HTERT RPE-1 (cell line): ENCODE data around the gene NAALADL2.
"Not testable (repeated sequence)": the region's sequence is repeated elsewhere in the genome, so short reads cannot be mapped to it uniquely, and the experiment has no call there.

Experiments
- in situ Hi-C: fragments of 300-500 bp; cut with MboI; formaldehyde crosslinking; loops from 4 replicates; pipeline ENCODE4 v1.14.3; 2020; ENCODE audit warnings: low sequenced_read_pairs

The NAALADL2 gene

DNA sequence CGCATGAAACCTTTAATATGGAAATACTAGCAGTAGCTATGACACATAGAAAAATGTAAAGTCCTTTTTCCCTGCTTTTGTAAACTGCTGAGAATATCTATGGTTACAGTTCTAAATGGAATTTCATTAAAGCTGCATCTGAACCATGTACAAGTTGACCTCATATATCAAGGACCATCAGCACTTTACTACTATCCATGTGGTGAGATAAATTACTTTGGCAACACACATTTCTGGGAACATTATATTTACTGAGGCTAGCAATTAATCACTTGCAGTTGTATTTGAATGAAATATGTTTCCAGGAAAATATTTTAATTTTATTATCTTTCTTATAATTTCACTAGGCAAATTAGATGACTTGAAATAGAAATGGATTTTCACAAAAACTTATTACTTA is 545.5 kb downstream of the NAALADL2 start:
- in situ Hi-C loops = no loop called here

DNA sequence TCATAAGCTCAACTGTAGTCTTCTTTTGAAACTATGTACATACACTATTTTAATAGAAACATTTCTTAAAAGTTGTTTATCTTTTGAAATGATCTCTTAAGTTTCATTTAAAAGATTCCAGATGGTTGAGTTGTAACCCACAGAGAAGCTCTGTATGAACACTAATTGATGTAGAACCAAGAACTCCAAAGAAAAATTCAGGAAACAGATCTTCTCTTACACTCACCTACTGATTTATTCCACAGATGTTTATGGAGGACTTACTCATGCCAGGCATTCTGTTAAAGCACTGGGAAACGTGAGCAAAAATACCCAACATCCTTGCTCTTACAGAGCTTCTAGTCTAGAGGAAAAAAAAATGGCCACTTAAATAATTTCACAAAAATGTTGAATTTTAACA is 551.1 kb downstream of the NAALADL2 start:
- in situ Hi-C loops = no loop called here

DNA sequence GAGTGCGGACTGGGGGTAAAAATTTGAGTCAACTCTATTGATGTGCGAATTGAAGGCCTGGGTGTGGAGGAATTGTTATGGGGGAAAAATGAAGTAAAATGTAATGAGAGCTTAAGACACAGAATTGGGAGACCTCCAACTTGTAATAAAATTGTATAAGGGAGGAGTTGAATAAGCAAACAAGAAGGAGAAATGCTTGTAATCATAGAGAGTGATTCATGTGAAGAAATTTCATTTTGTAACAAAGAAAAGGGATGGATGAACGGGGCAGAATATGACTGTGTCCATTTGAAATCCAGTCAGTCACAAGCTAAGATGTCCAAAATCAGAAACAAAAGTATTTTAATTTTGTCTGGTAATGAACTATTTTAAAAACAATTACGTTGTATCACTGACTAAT is 552.3 kb downstream of the NAALADL2 start:
- in situ Hi-C loops = no loop called here

DNA sequence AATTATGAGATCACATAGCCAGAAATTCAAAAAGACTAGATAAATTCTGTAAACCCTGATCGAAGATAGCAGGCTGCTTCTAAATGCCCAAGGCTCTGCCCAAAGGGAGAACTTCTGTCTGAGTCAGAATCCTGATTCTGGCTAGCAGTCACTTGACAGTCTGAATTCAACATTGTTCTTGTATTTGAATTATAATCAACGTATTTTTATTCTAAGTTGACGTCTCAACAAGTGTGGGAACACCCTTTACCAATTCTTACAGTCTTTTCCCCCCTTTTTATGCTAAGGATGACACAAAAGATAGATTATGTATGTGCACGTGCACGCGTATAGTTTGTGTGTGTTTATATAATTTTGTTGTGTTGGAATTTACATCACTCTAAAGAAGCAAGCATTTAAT is 552.8 kb downstream of the NAALADL2 start:
- in situ Hi-C loops = no loop called here

DNA sequence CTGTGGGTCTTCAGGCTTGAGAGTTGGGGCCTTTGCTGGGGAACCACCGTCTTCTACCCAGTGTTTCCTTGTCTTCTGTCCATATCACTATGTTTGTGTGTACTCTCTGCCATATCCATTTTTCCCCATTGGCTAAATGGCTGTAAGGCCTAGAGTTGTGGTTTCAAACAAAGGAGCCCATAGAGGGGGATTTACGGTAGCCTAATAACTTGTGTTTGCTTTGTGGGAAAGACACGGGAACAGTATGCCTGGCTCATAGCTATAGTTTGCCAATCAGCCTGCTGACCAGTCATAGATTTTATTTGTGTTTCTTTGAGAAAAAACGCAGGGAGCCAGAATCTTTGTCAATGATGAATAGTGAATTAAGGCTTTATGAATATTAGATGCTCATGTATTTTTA is 554.8 kb downstream of the NAALADL2 start:
- in situ Hi-C loops = no loop called here

DNA sequence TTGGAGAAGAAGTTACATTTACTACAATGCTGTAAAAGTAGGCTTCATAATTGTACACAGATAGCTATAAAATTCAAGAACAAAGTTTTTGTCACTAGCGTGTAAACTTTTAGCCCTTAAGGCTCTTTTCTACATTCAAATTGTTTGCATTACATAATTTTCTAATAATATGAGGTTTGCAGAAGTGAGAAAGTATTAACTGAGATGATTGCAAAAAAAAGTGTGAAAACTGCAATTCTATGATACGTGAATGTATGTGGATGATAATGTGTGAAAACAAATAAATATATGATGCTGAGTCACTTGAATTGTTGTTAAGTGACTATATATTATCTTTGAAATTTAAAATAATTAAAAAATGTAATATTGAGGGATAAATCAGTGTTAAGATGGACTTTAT is 557.5 kb downstream of the NAALADL2 start:
- in situ Hi-C loops = no loop called here

DNA sequence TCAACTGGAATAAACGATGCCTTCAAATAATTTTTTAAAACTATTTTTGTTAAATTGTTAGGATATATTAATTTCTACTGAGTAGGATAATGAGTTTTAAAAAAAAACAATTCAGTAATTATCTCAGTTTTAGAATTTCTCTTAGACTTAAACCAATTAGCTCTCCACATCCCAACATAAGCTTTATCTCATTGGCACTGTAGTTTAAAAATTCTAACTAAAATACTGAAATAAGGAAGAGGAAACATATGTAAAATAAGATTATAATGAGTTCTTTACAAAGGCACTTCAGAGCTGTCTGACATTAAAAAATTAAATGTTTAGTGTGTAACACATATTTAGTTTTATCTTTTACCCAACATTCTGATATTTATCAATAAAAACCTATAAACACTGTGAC is 558.3 kb downstream of the NAALADL2 start:
- in situ Hi-C loops = no loop called here

DNA sequence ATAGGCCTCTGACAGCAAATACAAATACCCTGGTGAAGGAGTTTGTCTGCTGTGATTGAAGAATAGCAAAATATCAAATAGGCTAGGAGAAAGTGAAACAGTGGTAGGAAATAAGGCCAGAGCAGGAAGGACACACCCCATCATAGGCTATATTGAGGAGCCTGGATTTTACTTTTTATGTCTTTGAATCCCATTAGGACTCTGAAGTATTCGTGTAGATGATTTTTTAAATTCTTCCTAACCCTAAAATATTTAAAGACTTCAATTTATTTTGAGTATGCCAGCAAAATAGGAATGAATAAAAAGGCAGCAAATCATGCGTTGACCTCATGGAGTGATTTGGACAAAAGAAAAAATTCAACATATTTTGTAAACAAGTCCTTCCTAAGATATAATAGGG is 562.8 kb downstream of the NAALADL2 start:
- in situ Hi-C loops = no loop called here

DNA sequence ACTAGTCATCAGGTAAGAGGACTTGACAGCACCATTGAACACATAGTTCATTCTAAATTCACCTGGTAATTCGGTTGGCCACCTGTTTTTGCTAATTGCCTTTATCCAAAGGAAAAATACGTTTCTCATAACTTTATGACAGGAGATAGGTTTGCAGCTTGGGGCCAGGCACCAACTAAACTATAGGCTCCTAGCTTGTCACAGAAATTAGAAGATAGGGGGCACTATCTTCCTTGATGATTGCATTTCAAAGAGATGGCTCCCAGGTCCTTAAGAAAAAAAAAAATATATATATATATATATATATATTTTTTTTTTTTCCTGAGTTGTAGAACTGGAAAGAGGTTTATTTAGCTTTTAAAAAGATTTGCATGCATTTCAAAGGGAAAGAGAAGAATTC is 563.6 kb downstream of the NAALADL2 start:
- in situ Hi-C loops = no loop called here

DNA sequence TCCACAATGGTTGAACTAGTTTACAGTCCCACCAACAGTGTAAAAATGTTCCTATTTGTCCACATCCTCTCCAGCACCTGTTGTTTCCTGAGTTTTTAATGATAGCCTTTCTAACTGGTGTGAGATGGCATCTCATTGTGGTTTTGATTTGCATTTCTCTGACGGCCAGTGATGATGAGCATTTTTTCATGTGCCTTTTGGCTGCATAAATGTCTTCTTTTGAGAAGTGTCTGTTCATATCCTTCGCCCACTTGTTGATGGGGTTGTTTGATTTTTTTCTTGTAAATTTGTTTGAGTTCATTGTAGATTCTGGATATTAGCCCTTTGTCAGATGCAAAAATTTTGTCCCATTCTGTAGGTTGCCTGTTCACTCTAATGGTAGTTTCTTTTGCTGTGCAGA is 564.7 kb downstream of the NAALADL2 start:
- in situ Hi-C loops = not testable (repeated sequence)

DNA sequence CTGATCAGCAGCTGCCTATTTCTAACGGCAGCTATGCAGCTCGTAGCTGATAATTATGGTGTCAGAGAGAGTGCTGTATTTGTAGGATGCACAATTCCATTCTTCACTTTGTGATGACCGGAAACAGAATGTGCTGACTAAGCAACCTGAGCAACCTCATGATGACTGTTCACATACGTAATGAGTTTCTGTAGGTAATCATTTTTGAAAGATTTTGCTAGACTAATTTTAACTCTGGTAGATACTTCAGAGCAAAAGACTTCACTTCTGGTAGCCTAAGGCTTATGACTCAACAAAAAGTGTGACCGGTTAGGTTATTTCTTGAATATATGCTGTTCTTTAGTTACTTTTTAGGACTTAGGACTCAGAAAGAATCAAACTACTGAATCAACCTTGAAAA is 567.7 kb downstream of the NAALADL2 start:
- in situ Hi-C loops = no loop called here

DNA sequence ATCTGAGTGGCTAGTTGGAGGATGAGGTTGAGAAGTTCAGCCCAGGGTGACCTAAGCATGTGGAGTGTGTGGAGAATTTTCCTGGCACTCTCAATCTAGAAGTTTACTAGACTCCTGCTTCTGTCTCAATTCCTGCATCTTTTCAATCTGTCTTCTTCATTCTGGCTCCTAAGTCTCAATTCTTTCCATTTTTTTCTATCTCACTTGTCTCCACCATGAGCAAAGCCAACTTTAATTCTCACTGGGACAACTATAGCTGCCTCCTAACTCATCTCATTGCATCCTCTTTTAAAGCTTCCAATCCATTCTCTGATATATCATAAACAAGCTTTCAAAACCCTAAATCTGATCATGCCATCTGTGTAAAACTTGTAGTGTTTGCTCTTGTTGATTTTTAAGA is 569.3 kb downstream of the NAALADL2 start:
- in situ Hi-C loops = no loop called here

DNA sequence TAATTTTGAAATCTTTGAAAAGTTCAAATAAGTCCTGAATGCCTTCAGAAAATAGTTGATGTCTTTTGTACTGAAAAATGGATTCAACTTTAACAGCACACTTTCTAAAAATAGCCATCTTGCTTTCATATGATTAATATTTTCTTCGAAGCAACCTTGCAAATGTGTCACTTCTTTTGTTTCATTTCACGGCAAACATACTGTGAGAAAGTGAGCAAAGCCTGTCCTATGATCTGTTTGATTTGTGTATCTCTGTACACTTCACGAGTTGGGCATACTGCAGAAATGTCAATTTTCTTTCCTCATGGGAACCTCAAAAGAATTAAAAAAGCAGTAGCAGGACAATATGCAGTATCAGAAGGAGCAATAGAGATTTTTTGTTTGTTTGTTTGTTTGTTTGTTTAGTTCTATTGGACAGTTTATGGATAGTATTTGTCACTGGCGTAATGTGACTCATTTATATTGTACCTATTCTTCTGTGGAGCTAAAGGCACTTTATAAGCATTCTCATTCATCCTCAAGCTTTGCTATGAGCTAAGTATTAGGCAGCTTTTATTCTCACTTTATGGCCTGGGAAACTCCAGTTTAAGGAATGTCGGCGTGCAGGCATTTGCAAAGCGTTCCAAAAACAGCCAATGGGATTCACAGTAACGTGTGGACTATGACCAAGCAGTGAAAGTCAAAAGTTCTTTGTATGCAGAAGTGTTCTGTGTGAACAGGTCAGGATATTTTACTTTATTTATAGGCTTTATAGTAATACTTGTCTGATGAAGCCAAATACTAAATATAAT is 572.0 kb downstream of the NAALADL2 start:
- in situ Hi-C loops = no loop called here

DNA sequence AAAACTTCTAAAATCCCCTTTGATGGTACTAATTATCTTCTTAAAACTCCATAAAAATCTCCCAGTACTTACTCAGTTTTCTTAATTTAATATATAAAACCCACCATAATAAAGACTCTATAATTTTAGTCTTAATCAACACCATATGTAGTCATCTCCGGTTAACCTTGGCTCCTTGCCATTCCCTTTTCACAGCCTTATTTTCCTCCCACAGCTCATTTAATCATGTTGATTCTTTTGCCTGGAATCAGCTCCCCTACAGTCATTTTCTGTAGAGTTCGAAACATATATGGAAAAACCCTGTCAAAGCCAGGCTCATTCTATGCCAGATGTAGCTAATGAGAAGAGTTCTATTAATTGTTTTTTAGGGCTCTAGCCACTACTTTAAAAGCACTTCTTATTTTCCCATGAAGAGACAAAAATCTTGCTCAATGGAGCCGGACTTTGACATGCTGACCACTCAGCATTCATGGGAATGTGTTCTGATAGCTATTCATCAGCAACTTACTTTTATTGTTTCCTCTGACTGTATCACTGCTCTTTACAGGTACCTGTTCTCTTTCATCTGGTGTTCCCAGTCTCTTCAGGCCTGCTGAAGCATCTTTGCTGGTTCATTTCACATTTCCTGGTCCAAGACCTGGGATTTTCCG is 573.4 kb downstream of the NAALADL2 start:
- in situ Hi-C loops = no loop called here

DNA sequence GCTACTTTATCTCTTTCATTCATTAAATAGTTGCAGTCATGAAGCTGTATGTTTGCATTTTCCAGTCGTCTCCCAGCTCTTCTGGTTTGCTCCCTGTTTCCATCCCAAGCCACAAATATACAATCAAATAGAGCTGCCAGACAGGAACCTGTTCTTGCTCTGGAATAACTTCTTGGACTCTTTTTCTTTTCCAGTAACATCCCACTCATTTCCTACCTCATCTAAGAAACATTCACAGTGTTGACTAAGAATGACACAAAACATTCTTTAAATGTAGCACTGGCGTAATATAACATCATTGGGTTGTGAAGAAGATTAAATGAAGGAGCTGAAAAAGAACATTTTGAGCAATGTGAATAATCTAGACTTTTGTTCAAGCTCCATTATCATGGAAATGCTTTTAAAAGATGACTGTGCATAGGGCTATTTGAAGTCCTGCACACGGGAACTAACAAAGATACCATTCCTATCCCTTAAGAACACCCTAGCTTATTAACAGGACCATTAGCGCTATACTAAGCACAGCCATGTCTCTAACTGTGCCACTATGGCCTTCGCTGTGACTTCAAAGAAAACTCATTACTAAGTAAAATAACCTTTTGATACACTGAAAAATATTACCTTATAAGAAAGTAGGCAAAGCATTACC is 574.0 kb downstream of the NAALADL2 start:
- in situ Hi-C loops = no loop called here

DNA sequence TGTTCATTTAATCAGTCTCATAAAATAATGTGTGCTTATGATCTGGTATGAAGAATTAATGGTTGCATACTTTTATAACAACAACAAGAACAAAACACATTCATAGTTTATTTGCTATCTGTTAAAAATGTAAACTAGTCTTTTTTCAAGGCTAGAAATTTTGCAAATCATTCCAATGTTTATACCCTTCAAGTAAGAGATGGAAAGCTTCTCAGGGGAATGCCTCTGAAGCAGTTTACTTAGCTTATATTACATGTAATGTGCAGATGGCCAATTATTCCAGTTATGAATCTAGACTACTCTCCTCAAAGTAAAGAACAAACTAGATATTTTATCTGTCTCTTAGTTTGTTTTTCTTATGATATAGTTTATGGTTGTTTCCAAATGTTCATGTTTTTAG is 575.4 kb downstream of the NAALADL2 start:
- in situ Hi-C loops = no loop called here

DNA sequence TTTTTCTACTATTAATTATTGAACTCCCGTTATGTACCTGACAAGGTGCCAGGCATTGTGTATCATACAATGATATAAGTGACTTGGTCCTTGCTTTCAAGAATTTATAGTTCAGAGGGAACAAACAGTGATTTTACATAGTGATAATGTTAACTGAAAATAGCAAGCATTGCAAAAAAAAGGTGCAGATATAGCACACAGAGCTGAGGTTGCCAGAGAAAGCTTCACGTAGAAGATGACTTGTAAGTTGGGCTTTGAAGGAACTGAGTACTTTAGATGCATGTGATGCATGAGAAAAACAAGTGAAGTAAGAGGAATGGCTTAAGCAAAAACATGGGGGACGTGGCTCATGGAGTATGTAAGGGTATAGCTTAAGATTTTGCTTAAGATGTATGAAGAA is 584.5 kb downstream of the NAALADL2 start:
- in situ Hi-C loops = no loop called here

DNA sequence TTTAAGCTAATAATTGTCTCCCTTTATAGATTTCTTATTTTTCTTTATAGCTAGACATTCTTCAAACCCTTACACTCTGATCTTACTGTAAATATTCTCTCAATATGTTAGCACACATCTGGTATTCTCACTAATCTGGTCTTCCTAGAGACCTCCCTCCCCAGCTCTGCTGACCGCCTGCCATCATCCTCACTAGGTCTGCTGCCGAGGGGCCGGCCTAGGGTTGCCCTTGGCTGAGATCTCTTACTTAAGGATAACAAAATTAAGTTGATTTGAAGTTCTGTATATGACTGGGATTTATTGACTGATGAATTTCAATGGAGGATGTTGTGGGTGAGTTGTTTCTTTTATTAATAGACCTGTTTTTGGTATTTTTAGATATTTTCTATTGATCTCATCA is 586.6 kb downstream of the NAALADL2 start:
- in situ Hi-C loops = no loop called here

DNA sequence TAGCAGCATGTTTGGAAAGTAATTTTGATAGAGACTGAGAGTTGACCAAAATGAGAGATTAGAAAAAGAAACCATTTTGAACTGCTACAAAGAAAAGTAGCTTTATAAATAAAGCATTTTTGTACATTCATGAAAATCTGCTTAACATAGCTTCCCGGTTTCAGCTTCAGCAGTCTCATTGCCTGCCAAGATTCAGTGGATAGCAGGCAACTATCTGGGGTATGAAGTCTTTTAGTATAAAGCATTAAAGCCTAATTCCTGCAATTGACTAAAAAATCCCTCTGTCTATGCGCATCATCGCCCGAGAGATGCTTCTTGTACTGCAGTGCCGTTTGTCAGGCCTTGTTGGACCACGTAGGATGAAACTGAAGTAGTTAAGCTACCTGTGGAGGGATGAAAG is 588.4 kb downstream of the NAALADL2 start:
- in situ Hi-C loops = no loop called here

DNA sequence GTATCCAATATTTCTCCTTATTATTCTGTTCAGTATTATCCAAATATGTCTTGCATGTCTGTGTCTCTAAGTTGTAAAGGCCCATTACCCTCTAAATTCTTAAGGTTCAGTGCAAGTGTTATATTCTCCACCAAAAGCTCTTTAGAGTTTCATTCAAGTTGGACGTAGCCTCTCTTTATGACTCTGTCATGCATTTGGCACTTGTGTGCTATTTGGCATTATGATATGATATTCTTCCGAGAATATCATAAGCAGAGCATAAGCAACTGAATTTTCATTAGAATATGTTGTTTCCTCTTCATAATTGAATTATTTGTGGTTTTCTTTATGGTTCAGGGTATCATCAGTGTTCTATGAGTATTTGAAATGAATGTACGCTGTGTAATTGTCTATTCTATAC is 594.2 kb downstream of the NAALADL2 start:
- in situ Hi-C loops = no loop called here

DNA sequence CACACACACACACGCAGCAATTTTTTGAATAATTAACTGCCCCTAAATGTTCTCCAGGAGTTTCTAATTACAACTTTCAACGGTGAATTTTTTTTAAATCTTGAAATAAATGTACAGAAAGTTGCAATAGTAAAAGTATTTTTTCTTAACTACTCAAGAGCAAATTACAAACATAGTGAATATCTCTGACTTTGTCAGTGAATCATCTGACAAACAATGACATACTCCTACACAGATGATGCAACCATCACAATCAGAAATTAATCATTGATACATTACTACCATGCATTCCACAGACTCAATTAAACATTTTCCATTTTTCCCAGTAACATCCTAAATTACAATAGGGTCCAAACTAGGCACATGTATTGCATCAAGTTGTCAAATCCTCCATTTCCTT is 597.3 kb downstream of the NAALADL2 start:
- in situ Hi-C loops = no loop called here

DNA sequence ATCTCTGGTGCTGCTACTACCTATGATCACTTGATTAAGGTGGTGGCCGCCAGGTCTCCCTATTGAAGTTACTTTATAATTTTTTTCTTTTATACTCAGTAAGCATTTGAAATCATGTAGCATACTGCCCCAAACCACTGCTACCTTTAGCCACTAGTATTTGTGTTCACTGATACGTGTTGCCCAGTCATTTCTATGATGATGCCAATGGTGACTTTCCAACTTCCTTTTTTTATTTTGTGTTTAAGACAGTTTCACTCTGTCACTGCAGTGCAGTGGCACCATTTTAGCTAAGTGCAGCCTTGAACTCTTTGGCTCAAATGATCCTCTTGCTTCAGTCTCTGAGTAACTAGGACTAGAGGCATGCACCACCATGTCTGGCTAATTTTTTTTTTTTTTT is 598.2 kb downstream of the NAALADL2 start:
- in situ Hi-C loops = no loop called here
